C4-2B (cell line): ENCODE results near the gene ATP1A1.

Source experiments
- CTCF ChIP-seq: fragments of 450-650 bp; conservative IDR thresholded peaks from 2 replicates; pipeline ENCODE4 v1.5.1; 2017; ENCODE audit warnings: mild to moderate bottlenecking
- ZFX ChIP-seq: fragments of 450-650 bp; IDR thresholded peaks from 2 replicates; pipeline ENCODE4 v1.6.1; 2017

GRCh38 chr1:116361648-116362047, 11.4 kb upstream of the ATP1A1 start:
- TF ChIP-seq CTCF (no peak), ZFX (no peak)
